NCI-H187 treated with DMSO at 0.1 percent for 48 hours (cell line): Measurements from ENCODE around the gene TAS1R1.

ENCODE experiments used
- DNase-seq: peaks from one replicate; lab custom pipeline; 2025; lab: John Stamatoyannopoulos, UW

The TAS1R1 gene

DNA sequence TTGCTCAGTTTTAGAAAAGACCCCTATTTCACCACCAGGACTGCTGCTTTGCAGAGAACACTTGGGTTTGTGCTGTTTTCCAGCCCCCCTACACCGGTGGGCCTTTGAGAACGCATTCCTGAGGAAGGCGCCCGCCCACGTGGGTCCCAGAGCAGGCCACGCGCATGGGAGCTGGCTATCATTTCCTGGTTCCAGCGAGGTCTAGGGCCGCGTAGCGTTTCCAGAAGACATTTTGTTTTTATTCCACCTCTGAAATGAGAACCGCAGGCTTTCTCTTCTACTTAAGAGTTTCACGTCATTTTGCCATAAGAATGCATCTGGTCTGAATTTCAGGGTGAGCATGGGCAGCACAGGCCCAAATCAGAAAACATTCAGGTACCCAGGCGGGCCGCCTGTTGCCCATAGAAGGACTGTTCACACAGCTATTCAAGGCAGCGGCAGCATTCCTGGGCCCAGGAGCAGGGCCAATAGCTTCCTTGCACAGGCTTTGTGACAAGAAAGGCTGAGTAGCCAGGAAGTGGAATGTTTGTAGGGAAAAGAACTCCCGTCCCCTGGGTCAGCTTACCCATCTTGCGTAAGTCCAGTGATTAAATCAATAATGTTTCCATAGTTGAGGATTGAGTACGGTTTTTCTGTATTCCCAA is 48.9 kb downstream of the TAS1R1 start:
- DNase-seq, result no peak

DNA sequence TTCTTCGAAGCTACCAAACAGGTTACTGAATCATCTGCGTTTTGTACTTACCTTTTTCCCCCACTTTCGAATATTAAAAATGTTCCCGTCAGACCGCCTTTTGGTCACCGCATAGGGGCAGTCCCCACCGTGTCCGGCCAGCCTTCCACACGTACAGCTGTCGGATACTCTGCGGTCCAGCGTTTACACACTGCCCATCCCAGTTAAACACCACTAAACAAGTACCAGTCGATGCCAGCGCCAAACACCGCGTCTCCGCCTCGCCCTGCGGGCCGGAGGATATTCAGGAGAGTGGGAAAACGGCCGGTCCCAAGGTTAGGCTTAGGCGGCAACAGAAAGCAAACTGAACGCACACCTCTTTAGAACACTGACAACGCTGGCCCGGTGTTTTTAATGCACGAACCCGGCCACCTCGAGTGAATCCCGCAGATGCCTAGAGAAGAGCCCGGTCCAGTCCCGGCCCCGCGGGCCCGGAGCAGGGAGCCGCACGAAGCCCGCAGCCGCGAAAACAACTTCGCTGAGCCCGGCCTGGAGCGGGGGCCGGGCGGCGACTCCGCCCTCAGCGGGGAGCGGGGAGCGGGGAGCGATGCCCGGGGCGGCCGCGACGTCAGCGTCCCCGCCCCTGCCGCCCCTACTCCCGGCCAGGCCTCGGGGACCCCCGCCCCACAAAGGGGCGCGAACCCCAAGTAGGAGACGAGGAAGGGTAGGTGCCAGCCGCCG is 57.7 kb downstream of the TAS1R1 start:
- no peak for DNase-seq

DNA sequence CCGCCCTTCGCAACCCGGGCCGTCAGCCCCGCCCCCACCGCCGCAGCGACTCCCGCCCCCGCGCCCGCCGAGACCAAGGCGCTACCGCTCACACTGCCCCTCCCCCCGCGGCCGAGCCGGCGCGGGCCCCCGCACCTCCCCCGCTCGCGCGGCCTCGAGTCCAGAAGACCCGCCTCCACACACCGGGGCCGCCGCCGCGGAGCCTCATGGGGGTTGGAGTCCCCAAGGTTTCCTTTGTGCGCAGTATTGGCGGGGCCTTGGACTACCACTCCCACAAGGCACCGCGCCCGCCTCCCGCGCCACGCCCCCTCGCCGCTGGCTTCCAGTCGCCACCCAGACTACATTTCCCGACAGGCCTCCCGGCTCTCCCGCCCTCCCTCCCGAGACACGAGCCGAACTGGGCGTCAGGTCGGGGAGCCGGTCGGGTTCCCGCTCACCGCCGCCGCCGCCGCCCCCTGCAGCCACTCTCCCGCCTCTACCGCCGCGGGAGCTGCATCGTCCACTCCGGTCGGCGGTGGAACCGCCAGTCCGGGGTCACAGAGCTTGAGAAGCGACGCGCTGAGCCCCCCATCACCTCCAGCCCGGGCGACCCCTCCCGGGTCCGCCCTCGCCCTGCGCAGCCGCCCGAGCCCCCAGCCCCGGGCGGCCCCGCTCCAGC is 58.4 kb downstream of the TAS1R1 start, which contains the start of gene PHF13:
PHF13 (plus strand) TSS at position 371 of the 658 bp plus-strand sequence. CDS start 336 bp downstream, outside the sequence.
- peak; percentile 94 for DNase-seq

DNA sequence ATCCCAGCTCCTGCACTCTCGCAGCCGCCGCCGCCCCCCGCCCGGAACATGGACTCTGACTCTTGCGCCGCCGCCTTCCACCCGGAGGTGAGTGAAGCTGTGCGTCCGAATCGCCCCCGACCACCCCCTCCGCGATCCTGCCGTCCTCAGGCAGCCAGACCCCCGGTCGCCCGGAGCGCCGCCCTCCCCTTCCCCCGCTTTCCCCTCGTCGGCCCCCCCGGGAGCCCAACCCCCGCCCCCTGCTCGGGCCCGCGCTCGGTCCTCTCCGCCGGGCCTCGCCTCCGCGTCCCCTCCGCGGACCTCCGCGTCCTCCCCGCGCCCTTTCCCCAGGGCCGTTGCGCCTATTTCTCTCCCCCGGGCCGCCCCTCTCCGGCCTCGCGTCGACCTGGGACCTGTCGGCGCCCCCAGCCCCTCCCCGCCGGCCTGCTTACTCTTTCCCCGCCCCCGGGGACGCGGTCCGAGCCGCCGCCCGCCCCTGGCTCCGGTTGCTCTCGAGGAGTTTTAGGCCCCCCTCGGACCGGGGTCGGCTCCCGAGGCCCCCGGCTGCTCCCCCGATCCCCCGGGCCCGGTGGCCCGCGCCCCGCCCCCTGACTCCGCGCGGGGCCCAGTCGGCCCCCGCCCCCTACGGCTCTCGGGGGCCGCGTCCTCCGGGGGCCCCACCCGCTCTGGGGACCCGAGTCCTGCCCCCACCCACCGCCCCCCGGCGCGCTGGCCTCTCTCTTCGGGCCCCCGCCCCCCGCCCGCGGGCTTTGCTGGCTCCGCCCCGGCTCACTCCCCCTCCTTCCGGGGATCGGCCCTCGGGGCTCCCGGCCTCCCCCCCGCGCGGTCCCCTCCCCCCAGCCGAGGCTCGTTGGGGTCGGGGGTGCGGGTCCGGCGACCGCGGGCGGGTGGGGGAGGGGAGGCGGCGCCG is 59.2 kb downstream of the TAS1R1 start:
- DNase-seq, result no peak

DNA sequence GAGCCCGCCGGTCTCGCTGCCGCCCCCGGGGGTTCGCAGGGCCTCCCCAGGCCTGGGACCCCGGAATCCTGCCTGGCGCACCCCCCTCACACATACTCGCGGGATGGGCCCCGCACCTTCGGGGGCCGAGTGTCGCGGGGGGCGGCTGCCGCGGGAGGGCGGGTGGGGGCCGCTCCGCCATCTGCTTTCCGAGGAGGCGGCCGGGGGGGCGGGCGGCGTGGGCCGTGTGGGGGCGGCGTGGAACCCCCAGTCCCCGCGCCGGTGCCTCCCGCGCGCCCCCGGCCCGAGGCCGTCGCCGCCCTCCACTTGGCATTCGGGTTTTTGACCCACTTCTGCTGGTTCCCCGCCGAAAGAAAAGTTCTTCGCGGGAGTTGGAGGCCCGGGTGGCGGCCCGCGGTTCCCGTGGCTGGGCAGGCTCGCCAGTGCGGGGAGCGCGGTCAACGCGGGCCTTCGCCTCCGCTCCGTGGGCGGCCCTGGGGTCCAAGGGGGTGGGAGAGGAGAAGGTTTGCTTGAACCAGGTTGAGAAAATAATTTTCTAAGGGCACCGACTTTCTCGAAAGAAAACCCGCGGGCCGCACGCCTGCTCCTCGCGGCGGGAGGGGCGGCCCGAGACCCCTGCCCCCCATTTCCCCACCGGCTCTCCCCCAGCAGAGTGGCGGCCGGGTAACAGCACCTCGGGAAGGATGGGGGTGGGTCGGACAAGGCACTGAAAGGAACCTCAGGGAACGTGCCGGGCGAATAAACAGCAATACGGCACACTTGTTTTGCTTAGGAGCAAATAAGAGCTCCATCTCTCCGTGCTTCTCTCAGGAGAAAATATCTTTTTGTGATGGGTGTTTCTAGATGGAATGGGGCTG is 60.0 kb downstream of the TAS1R1 start:
- DNase-seq, result no peak

DNA sequence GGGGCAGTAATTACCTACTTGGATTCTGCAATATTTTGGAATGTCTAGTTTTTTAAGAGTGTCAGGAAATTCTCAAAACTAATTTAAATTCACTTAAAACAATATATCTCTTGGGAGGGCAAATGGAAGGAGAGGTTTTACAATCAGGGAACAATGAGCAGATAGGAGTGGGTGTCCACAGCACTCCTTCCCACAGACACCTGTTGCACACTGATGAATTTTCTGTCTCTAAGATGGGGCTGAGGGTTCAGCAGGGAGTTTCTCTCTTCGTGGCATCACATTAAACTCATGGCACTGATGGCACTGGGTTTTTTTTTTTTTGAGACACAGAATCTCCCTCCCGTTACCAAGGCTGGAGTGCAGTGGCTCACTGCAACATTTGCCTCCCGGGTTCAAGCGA is 63.9 kb downstream of the TAS1R1 start:
- no peak for DNase-seq

DNA sequence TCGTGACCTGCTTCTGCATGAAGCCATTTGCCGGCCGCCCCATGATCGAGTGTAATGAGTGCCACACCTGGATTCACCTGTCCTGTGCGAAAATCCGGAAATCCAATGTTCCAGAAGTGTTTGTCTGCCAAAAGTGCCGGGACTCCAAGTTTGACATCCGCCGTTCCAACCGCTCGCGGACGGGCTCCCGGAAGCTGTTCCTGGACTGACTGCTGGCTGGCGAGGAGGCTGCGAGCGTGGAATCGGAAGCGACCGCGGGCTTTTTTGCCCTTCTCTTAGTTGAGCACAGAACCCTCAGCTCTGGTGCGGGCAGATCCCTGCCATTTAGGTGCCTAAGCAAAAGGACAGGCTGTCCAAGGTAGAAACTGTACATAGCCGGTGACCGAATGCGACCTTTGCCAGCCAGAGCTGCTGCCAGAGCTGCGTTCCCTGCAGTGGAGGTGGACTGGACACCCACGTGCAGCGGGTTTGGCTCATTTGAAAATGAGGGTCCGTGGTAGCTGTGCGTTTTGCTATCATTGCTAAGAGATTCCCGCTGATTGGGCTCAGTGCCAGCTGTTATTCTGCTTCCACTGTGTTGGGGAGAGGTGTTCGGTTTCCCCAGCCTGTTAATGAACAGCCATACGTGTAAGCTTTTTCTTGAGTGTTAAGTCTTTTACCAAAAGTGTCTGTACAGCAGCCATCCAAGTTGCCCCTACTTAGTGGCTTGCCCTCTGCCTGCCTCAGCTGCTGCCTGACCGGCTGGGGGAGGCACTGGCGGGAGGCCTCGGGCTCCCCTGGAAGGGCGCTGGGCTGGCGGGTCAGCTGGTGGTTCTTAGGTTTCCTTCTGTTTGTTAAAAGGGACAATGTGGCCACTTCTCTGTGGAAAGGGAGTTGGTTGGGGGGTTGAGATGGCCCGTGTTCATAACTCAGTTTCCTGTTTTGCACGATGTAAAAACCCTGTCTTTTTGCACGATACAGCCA is 66.6 kb downstream of the TAS1R1 start:
- DNase-seq, result no peak

DNA sequence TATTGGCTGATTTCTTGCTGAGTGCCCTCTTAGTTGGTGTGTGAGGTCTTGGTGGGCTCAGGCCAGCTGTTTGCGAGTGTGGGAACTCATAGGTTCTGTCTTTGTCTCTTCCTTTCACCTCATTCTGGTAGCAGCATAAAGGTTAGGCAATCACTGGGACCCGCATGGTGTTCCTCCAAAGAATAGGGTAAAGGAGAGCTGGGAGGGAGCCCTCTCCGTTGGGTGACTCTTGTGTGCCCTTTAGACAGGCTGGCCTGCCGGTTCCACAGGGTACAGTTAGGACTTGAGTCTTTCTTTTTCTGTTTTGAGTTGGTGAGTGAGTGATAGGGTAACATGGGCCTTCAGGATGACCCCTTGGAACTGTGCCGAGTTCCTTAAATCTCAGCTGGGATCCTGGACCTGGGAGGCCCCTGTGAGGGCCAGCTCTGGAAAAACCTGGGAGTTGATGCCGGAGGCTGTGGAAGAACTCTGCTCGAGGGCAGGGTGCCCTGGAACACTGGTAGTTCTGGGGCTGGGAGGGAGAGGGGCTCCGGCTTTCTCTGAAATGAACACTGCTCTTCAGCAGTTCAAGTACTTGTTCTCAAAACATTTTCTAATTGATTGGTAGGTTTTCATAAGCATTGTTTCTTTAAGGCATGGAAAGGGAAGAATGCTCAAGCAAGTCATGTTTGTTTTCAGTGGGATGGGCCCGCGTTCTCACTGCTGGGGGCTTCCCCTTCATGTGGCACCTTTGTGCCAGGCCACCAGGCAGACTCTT is 67.5 kb downstream of the TAS1R1 start:
- DNase-seq, result no peak

DNA sequence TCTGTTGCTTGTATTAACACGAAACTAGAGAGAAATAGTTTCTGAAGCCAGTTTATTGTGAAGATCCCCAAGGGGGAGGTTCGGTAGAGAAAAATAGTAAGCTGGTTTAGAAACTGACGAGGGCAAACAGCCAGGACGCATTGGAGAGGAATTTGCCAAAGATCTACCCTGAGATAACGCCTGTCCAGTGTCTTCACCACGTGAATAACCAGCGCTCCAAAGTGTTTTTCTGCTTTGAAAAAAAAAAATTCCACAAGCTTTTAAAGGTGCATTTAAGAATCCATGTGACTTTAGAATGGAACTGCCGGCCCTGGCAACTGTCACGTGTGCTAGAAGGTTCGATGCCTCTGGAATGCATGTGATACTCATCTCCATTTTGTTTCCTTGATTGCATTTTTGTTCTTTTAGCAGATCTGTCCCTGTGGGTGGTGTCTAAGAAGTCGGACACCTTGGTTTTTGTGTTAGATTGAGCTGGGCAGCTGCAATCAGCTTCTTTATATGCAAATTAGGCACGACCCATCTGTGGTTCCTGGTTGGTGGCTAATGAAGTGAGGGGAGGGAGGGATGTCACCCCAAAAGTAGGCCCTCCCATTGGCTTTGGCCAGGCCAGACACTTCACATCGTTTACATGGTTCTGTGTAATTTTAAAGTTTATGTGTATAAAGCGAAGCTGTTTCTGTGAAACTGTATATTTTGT is 68.3 kb downstream of the TAS1R1 start:
- no peak for DNase-seq

DNA sequence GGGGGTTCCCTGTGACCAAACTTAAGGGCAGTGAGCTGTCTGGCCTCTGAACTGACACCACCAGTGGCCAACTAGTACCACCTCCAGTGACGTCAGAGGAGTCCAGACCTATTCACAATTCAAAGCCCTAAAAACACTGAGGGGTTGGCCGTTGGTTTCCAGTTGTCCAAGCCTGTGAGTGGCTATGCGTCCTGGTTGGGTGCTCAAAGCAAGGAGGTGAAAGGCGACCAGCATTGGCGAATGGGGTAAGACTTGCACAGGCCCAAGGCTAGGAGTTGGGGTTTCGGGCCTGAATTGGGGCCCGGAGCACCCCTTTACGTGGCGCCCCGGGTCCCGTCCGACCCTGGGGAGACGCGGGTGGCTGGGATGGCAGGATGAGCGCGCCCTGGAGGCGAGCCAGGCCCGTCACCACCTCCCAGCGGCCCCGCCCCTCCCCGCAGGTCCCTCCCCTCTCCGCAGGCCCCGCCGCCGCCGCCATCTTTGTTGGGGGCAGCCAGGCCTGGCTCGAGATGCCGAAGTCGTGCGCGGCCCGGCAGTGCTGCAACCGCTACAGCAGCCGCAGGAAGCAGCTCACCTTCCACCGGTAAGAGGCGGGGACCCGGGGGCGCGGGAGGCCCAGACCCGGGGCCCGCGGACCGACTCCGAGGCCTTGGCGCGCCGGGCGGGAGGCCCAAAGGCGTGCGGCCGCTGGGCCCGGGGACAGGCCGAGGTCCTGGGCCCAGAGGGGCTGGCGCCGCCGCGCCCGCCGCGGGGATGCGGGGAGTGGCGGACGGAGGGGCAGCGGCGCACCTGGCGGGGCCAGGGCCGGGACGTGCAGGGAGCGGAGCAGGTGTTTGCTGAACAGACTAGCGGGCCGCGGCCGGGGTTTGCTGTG is 69.8 kb downstream of the TAS1R1 start, which contains the start of gene THAP3:
THAP3 (plus strand) TSS at position 159 of the 874 bp plus-strand sequence; CDS start at position 510, 351 bp downstream.
- peak; percentile 9 for DNase-seq

DNA sequence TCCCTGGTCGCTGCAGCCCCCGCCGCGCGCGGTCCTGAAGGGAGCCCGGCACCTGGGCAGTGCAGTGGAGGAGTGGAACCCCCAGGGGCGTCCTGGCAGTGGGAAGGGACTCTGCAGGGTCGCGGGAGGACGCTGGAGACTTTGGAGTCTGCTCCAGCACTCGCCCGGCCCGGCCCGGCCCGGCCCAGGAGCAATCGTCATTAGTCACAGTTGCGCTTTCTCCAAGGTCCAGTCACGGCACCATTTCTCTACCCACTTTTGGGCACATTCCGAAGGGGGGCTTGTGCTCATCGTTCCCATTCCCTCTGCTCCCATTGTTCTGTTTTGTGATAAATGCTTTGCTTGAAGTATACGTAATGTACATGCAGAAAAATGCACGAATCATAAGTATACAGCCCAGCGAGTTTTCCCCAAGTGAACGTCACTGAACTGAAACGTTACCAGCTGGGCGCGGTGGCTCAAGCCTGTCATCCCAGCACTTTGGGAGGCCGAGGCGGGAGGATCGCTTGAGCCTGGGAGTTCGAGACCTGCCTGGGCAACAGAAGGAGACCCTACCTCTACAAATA is 70.6 kb downstream of the TAS1R1 start:
- no peak for DNase-seq

DNA sequence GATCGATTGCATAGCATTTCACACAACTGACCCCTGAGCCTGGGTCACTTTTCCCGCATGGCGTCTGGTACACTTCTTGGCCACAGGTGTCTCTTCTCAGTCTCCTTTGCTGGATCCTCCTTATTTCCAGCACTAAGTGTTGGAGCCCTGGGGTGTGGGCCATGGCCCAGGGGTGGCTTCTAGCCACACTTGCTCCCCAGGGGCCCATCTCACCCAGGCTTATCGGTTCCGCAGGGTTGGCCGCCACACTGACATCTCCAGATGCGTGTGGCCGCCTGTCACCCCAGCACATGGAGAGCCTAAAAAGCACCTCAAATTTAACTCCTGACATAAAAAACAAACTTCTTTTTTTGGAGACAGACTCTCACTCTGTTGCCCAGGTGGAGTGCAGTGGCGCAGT is 71.9 kb downstream of the TAS1R1 start:
- DNase-seq, result no peak

DNA sequence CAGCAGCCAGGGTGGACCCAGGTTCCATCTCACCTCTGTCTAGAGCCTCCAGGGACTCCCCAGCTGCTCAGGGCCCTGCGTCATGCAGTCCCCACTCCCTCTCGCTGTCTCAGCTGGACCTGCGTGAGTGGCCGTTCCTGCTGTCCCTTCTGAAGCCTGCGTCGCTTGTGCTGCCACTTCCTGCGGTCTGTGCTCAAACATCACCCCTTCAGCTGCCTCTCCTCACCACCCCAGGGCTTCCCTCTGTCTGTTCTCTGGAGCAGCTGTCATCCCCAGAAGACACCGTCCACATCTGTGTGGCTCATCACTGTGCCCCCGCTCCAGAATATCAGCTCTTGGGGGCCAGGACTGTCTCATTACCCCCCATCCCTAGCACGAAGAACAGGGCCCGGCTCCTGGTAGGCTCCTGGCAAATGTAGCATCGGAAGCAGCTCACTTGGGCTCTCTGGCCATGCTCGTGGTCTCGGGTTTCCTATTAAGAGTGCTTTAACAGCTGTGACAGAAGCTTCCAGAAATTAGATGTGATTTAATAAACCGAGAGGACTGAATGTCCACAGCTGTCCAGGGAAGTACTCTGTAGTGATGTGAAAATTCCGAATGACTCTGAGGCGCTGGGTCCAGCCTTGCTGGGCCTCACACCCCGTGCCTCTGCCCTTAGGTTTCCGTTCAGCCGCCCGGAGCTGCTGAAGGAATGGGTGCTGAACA is 72.9 kb downstream of the TAS1R1 start:
- DNase-seq, result no peak

DNA sequence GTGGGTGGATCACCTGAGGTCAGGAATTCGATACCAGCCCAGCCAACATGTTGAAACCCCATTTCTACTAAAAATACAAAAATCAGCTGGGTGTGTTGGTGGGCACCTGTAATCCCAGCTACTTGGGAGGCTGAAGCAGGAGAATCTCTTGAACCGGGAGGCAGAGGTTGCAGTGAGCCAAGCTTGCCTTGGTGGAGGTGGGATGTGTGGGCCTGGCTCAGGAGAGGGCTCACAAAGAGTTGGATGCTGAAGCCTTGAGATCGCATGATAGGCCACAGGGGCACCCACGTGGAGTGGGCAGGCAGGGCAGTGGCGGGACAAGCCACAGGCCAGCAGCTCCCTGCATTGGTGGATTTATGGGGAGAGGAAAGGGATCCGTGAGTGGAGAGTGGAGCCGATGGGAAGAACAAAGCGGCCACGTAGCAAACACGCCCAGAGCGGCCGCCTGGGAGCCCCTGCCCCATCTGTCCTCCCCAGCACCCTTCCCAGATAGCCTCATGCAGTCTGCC is 73.9 kb downstream of the TAS1R1 start:
- no peak for DNase-seq
